SU-DHL-6 (cell line): ENCODE results near the gene IFITM5.

Source experiments
- EZH2phosphoT487 ChIP-seq: fragments of 200-600 bp; sonication (generic), shearing (Covaris generic); conservative IDR thresholded peaks from 2 replicates; pipeline ENCODE4 v1.6.1; 2018; ENCODE audit warnings: mild to moderate bottlenecking, antibody characterized with exemption, low read length, moderate library complexity, mixed read lengths
- TF ChIP-seq, protein P1 (sequence below): fragments of 200-600 bp; sonication (generic); IDR thresholded peaks from one replicate; pipeline ENCODE4 v1.5.1; 2017; ENCODE audit warnings: antibody characterized with exemption, mild to moderate bottlenecking, low read length, moderate library complexity; ENCODE audit not compliant: insufficient read depth, poor library complexity, severe bottlenecking

DNA sequence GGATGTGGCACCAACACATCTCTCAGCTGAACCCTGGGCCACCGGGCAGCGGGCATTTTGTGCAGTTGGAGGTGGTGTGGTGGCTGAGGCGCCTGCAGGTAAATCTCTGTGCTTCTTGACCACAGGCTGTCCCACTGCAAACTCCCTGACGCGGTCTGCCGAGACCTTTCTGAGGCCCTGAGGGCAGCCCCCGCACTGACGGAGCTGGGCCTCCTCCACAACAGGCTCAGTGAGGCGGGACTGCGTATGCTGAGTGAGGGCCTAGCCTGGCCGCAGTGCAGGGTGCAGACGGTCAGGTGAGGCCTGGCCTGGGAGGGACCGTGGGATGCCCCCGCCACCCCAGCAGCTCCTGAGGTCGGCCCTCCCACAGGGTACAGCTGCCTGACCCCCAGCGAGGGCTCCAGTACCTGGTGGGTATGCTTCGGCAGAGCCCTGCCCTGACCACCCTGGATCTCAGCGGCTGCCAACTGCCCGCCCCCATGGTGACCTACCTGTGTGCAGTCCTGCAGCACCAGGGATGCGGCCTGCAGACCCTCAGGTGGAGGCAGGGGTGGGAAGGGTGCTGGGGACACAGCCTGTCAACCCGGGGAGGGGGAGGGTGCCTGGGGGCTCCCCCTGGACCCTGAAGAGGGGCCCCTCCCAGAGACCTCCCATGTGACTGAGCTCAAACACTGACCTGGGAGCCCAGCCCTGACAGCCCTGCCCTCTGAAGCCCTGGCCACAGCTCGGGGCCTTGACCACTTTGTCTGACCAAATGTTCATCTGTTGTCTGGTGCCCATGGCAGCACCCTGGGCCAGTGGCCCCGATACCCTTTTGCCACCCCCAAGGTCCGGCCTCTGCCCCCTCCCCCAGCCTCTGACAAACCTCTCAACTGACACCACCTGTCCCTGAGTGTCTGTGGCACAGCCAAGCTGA is 15.0 kb downstream of the IFITM5 start:
- TF ChIP-seq, protein P1, sequence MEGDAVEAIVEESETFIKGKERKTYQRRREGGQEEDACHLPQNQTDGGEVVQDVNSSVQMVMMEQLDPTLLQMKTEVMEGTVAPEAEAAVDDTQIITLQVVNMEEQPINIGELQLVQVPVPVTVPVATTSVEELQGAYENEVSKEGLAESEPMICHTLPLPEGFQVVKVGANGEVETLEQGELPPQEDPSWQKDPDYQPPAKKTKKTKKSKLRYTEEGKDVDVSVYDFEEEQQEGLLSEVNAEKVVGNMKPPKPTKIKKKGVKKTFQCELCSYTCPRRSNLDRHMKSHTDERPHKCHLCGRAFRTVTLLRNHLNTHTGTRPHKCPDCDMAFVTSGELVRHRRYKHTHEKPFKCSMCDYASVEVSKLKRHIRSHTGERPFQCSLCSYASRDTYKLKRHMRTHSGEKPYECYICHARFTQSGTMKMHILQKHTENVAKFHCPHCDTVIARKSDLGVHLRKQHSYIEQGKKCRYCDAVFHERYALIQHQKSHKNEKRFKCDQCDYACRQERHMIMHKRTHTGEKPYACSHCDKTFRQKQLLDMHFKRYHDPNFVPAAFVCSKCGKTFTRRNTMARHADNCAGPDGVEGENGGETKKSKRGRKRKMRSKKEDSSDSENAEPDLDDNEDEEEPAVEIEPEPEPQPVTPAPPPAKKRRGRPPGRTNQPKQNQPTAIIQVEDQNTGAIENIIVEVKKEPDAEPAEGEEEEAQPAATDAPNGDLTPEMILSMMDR, result no peak
- TF ChIP-seq EZH2phosphoT487, result no peak
